Suprapubic skin (tissue), 4 donors: ENCODE data around the gene FBN1.

Source experiments
- EP300 ChIP-seq: sonication (generic); formaldehyde crosslinking; IDR thresholded peaks from one replicate; pipeline ENCODE4 v1.6.1; 2017; ENCODE audit warnings: antibody characterized with exemption
- POLR2A ChIP-seq, 2 donors: fragments of 450-650 bp; IDR thresholded peaks; one replicate each; pipeline ENCODE4 v1.6.1; 2017; ENCODE audit warnings: antibody characterized with exemption in 2 of 2, mild to moderate bottlenecking in 2 of 2, moderate library complexity in 2 of 2
- POLR2AphosphoS5 ChIP-seq, 3 donors: sonication (generic); formaldehyde crosslinking; IDR thresholded peaks; one replicate each; pipeline ENCODE4 v1.6.1; 2017; ENCODE audit warnings: antibody characterized with exemption in 3 of 3
- TF ChIP-seq, protein P1 (sequence below), 2 donors: fragments of 200-600 bp in 1 of 2; fragments of 450-650 bp in 1 of 2; sonication (generic) in 1 of 2; IDR thresholded peaks; one replicate each; pipeline ENCODE4 v1.5.1; 2016 to 2019; ENCODE audit warnings: antibody characterized with exemption in 2 of 2, mild to moderate bottlenecking in 1 of 2, moderate library complexity in 1 of 2

- TF ChIP-seq, protein P1, sequence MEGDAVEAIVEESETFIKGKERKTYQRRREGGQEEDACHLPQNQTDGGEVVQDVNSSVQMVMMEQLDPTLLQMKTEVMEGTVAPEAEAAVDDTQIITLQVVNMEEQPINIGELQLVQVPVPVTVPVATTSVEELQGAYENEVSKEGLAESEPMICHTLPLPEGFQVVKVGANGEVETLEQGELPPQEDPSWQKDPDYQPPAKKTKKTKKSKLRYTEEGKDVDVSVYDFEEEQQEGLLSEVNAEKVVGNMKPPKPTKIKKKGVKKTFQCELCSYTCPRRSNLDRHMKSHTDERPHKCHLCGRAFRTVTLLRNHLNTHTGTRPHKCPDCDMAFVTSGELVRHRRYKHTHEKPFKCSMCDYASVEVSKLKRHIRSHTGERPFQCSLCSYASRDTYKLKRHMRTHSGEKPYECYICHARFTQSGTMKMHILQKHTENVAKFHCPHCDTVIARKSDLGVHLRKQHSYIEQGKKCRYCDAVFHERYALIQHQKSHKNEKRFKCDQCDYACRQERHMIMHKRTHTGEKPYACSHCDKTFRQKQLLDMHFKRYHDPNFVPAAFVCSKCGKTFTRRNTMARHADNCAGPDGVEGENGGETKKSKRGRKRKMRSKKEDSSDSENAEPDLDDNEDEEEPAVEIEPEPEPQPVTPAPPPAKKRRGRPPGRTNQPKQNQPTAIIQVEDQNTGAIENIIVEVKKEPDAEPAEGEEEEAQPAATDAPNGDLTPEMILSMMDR (IDR thresholded peaks at IDR 0.05): no peak
- TF ChIP-seq POLR2AphosphoS5 (IDR thresholded peaks at IDR 0.05): no peak
- no peak for TF ChIP-seq POLR2A (IDR thresholded peaks at IDR 0.05)
- TF ChIP-seq EP300: no peak
Measured at GRCh38 chr15:48622237-48622636, 23.3 kb downstream of the FBN1 start.
